K562 (cell line): Measurements from ENCODE around the gene SLC16A14. TPM values are rescaled to one million over a fixed set of nuclear protein-coding genes. Genes with fewer than 3 reads are reported as not detected.

Experiments
- ATAC-seq: fragments of 200-7000 bp; cut with Tn5 transposase; 3 replicates; pipeline ENCODE4 v1.9.1; 2020; ENCODE audit warnings: moderate library complexity
- BruUV-seq: library from RNA; stranded (reverse); fragments of 400-500 nt; replicated peaks from 2 replicates; lab custom pipeline; 2021; lab: Mats Ljungman, UMichigan
- CTCF ChIA-PET: fragments of 300-600 bp; formaldehyde crosslinking; extraction: SDS; loops from one replicate; lab custom pipeline; 2021; ENCODE audit warnings: low intra/inter-chr PET ratio; lab: Yijun Ruan, JAX
- POLR2A ChIA-PET: fragments of 300-600, 350-650 bp; sonication (Branson Sonifier 250); formaldehyde crosslinking; extraction: SDS; loops from one replicate; lab custom pipeline; 2021; ENCODE audit warnings: antibody characterized with exemption, inconsistent platforms; lab: Yijun Ruan, JAX
- DNase-seq, 4 experiments: peaks; one replicate each; pipeline versions ENCODE4 v3.0.0 to v3.0.0-alpha.2; 2011 to 2018; ENCODE audit warnings: low spot score in 3 of 4, mixed read lengths in 3 of 4; ENCODE audit errors: extremely low read depth in 1 of 4
- FAIRE-seq: peaks from 2 replicates; lab custom pipeline; 2011; peaks lifted over from hg19 to GRCh38; lab: Jason Lieb, UNC
- H2AFZ ChIP-seq: 2 replicates; pipeline ENCODE4 v1.6.0; 2011; ENCODE audit warnings: low read depth, low read length, control low read depth, inconsistent platforms
- H3K27ac ChIP-seq: fragments of 200-600 bp; 3 replicates; pipeline ENCODE4 v1.8.0; 2011; ENCODE audit warnings: low read depth, mild to moderate bottlenecking, control low read depth, inconsistent platforms, low read length, moderate library complexity, mixed read lengths; ENCODE audit errors: extremely low read depth
- H3K27me3 ChIP-seq, 2 experiments: fragments of 300-600 bp in 1 of 2; 2 replicates in 1 of 2; 3 replicates in 1 of 2; pipeline versions ENCODE4 v1.6.0 to v1.8.0; 2011; ENCODE audit warnings: inconsistent platforms in 2 of 2, low read length in 2 of 2, mild to moderate bottlenecking in 1 of 2, mixed read lengths in 1 of 2, moderate library complexity in 1 of 2; ENCODE audit not compliant: control insufficient read depth in 2 of 2, insufficient read depth in 2 of 2
- H3K36me3 ChIP-seq: fragments of 300-600 bp; 3 replicates; pipeline ENCODE4 v1.8.0; 2011; ENCODE audit warnings: mild to moderate bottlenecking, low read length, inconsistent platforms; ENCODE audit not compliant: control insufficient read depth, insufficient read depth
- H3K4me1 ChIP-seq, 2 experiments: fragments of 200-600 bp in 1 of 2; replicated peaks in 1 of 2; 2 replicates in 1 of 2; 3 replicates in 1 of 2; pipeline versions ENCODE4 v1.5.1 to v1.8.0; 2011; ENCODE audit warnings: inconsistent platforms in 2 of 2, low read length in 2 of 2, mild to moderate bottlenecking in 1 of 2, mixed read lengths in 1 of 2, moderate library complexity in 1 of 2; ENCODE audit not compliant: control insufficient read depth in 2 of 2, insufficient read depth in 2 of 2
- H3K4me2 ChIP-seq: 2 replicates; pipeline ENCODE4 v1.6.1; 2011; ENCODE audit warnings: low read length, control low read depth, inconsistent platforms, mixed read lengths; ENCODE audit not compliant: insufficient read depth
- H3K4me3 ChIP-seq: fragments of 200-600 bp; sonication (generic), shearing (Covaris generic); 2 replicates; pipeline ENCODE4 v1.5.1; 2016; ENCODE audit warnings: control low read depth, inconsistent platforms
- H3K79me2 ChIP-seq: fragments of 200-600 bp; 3 replicates; pipeline ENCODE4 v1.8.0; 2011; ENCODE audit warnings: low read length, inconsistent platforms; ENCODE audit not compliant: control insufficient read depth, insufficient read depth
- H3K9ac ChIP-seq, 2 experiments: 2 replicates each; pipeline versions ENCODE4 v1.6.0 to v1.6.1; 2011; ENCODE audit warnings: low read depth in 2 of 2, low read length in 2 of 2, control low read depth in 1 of 2, inconsistent platforms in 1 of 2, mild to moderate bottlenecking in 1 of 2, mixed read lengths in 1 of 2; ENCODE audit not compliant: insufficient read depth in 1 of 2
- H3K9me1 ChIP-seq: one replicate; pipeline ENCODE4 v1.6.0; 2011; ENCODE audit warnings: inconsistent platforms, mild to moderate bottlenecking, low read length, moderate library complexity; ENCODE audit not compliant: control insufficient read depth, insufficient read depth
- H3K9me3 ChIP-seq: replicated peaks from 2 replicates; pipeline ENCODE4 v1.5.1; 2011; ENCODE audit warnings: low read depth, low read length, inconsistent platforms; ENCODE audit not compliant: control insufficient read depth, insufficient read depth
- H4K20me1 ChIP-seq: replicated peaks from 2 replicates; pipeline ENCODE4 v1.6.1; 2011; ENCODE audit warnings: low read length, inconsistent platforms, mixed read lengths; ENCODE audit not compliant: control insufficient read depth, insufficient read depth
- E2F6 ChIP-seq, 2 experiments: IDR thresholded peaks; 2 replicates each; pipeline ENCODE4 v1.6.1; 2011; ENCODE audit warnings: borderline replicate concordance in 1 of 2, control low read depth in 1 of 2, low read depth in 1 of 2, low read length in 1 of 2, mild to moderate bottlenecking in 1 of 2, mixed read lengths in 1 of 2, moderate library complexity in 1 of 2; ENCODE audit not compliant: insufficient read depth in 1 of 2, insufficient read length in 1 of 2, poor library complexity in 1 of 2, severe bottlenecking in 1 of 2; ENCODE audit errors: extremely low read depth in 1 of 2
- ETS2 ChIP-seq: IDR thresholded peaks from 2 replicates; pipeline ENCODE4 v1.6.1; 2016; ENCODE audit warnings: borderline replicate concordance, missing genetic modification characterization, mild to moderate bottlenecking, moderate library complexity, missing compliant biosample characterization; ENCODE audit not compliant: poor library complexity, severe bottlenecking
- MAFF ChIP-seq: IDR thresholded peaks from 2 replicates; pipeline ENCODE4 v1.6.1; 2012; ENCODE audit warnings: low read length, improper control_type of control experiment
- MAFG ChIP-seq: fragments of 450-650 bp; conservative IDR thresholded peaks from 2 replicates; pipeline ENCODE4 v1.6.1; 2016; ENCODE audit warnings: missing genetic modification characterization, missing compliant biosample characterization
- NFE2L1 ChIP-seq: fragments of 450-650 bp; IDR thresholded peaks from 2 replicates; pipeline ENCODE4 v1.6.1; 2016; ENCODE audit warnings: missing genetic modification characterization, low read depth, mild to moderate bottlenecking, missing compliant biosample characterization, moderate library complexity, borderline replicate concordance
- ZNF407 ChIP-seq: fragments of 450-650 bp; IDR thresholded peaks from 2 replicates; pipeline ENCODE4 v1.6.1; 2016; ENCODE audit warnings: low read depth
- ZNF586 ChIP-seq: fragments of 450-650 bp; formaldehyde crosslinking; conservative IDR thresholded peaks from 2 replicates; pipeline ENCODE4 v1.4.0; 2020; ENCODE audit warnings: mild to moderate bottlenecking, moderate library complexity
- WGBS: fragments of 100-300 bp; shearing (Covaris generic); methylation state at CpG from one replicate; pipeline ENCODE4 v1.1.6; 2016; ENCODE audit warnings: low coverage, mixed read lengths; ENCODE audit not compliant: insufficient coverage; ENCODE audit errors: missing lambda C conversion rate; 5-methylcytosine and 5-hydroxymethylcytosine counted together
- in situ Hi-C: fragments of 300-500 bp; cut with MboI; formaldehyde crosslinking; loops from 4 replicates; pipeline ENCODE4 v1.15.0; 2018; ENCODE audit warnings: inconsistent platforms, mixed read lengths
- intact Hi-C: fragments of 100-400 bp; cut with micrococcal nuclease; formaldehyde crosslinking; loops from 2 replicates; pipeline ENCODE4 v1.14.2; 2022
- polyA plus RNA-seq, 8 experiments: library from polyadenylated mRNA; depleted of rRNA in 4 of 8; stranded (reverse) in 5 of 8; unstranded in 3 of 8; fragments of >200 nt; fragmentation: Nextera tagmentation in 2 of 8; fragmentation: Illumina TruSeq in 1 of 8; extraction: Ambion mirVana in 2 of 8; extraction: Trizol in 1 of 8; gene quantifications; 2 replicates each; pipeline versions ENCODE4 v1.2.1 to v1.2.3, GENCODE V29; 2011 to 2014; ENCODE audit warnings: inconsistent platforms in 1 of 8, missing spikeins in 1 of 8
- total RNA-seq, 7 experiments: library from RNA; depleted of rRNA in 6 of 7; stranded (reverse); fragments of >200 nt in 6 of 7; fragmentation: Illumina TruSeq in 2 of 7; extraction: Trizol in 2 of 7; gene quantifications; 2 replicates each; pipeline versions ENCODE4 v1.2.1 to v1.2.3, GENCODE V29; 2011 to 2021; ENCODE audit warnings: low replicate concordance in 1 of 7
- TF ChIP-seq, protein P1 (sequence below): fragments of 450-650 bp; formaldehyde crosslinking; IDR thresholded peaks from 2 replicates; pipeline ENCODE4 v1.4.0; 2020; ENCODE audit warnings: mild to moderate bottlenecking, moderate library complexity

The SLC16A14 gene
- total and polyA plus RNA-seq, 9 of the 15 experiments (the other 6 are each of a cell fraction or from before 2014, with no cell fraction given) = not detected

DNA sequence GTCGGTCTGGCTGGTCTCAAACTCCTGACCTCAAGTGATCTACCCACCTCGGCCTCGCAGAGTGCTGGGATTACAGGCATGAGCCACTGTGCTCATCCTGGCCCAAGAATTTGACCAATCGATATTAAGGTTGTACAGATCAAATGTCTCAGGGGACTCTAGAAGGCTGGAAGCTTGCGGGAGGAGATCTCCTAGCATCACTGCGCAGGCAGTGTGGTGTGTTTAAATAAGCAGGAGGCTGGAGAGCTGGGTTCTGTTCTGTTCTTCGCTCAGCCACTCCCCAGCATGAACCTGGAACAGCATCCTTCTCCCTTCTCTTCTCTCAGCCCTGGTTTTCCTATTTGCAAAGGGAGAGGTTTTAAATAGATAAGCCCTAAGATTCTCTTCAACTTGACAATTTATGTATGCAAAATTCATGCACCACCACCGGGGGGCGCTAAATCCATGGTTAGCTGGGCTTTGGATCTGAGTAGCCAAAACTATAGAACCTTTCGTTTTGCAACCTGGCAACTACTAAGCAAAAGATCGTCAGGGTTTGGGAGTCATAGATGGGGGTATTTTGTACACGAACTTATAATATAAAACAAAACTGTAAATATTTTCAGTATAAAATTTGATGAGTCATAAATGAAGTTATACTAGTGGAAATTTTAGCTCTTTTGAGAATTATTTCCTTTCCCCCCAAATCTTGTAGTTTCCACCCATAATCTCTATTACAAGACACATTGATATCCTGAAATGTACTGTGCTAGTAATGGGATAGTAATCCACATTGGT, 60.6 kb downstream of the SLC16A14 start:
- ChIA-PET CTCF (interaction anchor here (0.6 to 2.0 kb wide), 3 partner anchors 60 to 603 kb away, joined by 5 to 13 read pairs (median 8); no protein-coding TSS in a partner anchor), POLR2A (interaction anchor here (1.0 to 1.4 kb wide), 2 partner anchors 15 to 162 kb away, joined by 4 read pairs; no protein-coding TSS in a partner anchor)
- Histone ChIP-seq H3K9ac (no peak overlapping the region), H3K27ac (no peak overlapping the region), H3K4me3 (no peak overlapping the region), H3K36me3 (no peaks in the 10 kb centered on the region), H3K4me1 (peaks cover 0 to 31% of the 10 kb centered on the region in 2 experiments; a peak in 3 of 5 replicates), H3K79me2 (no peaks in the 10 kb centered on the region), H3K9me1 (no peaks in the 10 kb centered on the region), H3K4me2 (no peak overlapping the region), H3K9me3 (no peaks in the 10 kb centered on the region), H2AFZ (no peak overlapping the region), H4K20me1 (no peaks in the 10 kb centered on the region), H3K27me3 (no peaks in the 10 kb centered on the region)
- 38% methylated on average over 12 of the region's 12 CpGs for WGBS
- ATAC-seq (peak; percentile 53), DNase-seq (peak; percentile 46 to 81 (median 53)), FAIRE-seq (peak; percentile 84)
- no TSS peak for BruUV-seq
- in situ Hi-C loops = loop anchor here (5.0 to 25.0 kb wide), 4 partner anchors 39 to 804 kb away; no protein-coding TSS in a partner anchor
- intact Hi-C loops = loop anchor here (1.0 to 10.0 kb wide), 4 partner anchors 57 to 603 kb away; partner anchors contain the start of gene SLC16A14
- TF ChIP-seq, protein P1, sequence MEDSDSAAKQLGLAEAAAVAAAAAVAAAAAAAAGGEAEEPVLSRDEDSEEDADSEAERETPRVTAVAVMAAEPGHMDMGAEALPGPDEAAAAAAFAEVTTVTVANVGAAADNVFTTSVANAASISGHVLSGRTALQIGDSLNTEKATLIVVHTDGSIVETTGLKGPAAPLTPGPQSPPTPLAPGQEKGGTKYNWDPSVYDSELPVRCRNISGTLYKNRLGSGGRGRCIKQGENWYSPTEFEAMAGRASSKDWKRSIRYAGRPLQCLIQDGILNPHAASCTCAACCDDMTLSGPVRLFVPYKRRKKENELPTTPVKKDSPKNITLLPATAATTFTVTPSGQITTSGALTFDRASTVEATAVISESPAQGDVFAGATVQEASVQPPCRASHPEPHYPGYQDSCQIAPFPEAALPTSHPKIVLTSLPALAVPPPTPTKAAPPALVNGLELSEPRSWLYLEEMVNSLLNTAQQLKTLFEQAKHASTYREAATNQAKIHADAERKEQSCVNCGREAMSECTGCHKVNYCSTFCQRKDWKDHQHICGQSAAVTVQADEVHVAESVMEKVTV (CRISPR knock-in tag) = peak; percentile 69
- no peak for TF ChIP-seq ETS2 (tag)
- no peak for TF ChIP-seq E2F6 (IDR thresholded peaks at IDR 0.05; ENCODE audit: borderline replicate concordance in 1 of 2, extremely low read depth in 1 of 2, insufficient read depth in 1 of 2, insufficient read length in 1 of 2, low read depth in 1 of 2, low read length in 1 of 2, poor library complexity in 1 of 2, severe bottlenecking in 1 of 2)
- TF ChIP-seq MAFF = peak; percentile 27; the same call in 1 of the 2 replicates
- TF ChIP-seq ZNF407 = no peak
- peak; percentile 58 for TF ChIP-seq NFE2L1
- TF ChIP-seq MAFG (tag) = peak; percentile 70
- TF ChIP-seq ZNF586 (CRISPR knock-in tag) = no peak
